ENCODE measurements around the gene VSIG10L.
A peak's percentile ranks its signal among the peaks of the same experiment; 100 is the strongest.

Gene VSIG10L

GRCh38 chr19:51341976-51342580 lies at the start of gene VSIG10L:
Gene VSIG10L (minus strand): TSS chr19:51342139. CDS start chr19:51342124, 15 bp downstream.
- no peak for DNase-seq

DNA sequence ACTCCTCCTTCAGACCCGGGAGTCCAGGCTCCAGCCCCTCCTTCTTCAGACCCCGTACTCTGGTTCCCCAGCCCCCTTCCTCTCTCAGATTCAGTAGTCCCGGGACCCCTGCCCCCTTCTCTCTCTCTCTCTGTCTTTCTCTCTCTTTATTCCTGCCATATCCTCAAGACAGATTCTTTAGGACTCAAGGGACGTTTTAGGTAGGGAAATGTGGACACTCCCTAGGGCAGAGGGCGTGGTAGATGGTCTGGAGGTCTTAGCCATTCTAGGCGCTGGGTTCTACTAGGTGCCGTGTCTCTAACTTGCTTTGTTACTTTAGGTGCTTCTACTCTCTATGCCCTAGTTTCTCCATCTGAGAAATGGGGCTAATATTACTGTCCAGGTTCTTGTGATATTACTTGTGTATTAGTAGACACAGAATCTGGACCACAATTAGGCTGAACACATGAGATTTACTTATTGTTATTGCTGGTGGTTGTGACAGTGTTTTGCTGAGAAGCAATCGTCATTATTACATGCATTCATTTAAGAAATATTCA lies 49.2 kb upstream of the VSIG10L start:
- DNase-seq = no peak

DNA sequence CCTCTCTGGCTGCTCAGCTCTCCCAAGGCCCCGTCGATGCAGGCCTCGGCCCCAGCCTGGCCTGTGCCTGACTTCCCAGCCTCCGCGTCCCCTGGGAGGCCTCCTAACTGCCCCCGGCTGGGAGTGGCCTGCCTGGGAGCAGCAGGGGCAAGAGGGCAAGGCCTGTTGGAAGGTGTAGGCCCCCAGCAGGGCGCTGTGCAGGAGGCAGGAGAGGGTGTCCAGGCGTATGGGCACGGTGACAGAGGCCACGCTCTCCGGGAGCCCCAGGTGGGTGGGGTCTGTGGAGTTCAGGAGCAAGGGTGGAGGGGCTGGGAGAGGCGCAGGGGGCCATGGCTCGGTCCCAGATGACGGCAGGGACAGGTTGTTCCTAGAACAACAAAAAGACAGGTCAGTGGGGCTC lies 47.2 kb upstream of the VSIG10L start:
- DNase-seq = no peak

DNA sequence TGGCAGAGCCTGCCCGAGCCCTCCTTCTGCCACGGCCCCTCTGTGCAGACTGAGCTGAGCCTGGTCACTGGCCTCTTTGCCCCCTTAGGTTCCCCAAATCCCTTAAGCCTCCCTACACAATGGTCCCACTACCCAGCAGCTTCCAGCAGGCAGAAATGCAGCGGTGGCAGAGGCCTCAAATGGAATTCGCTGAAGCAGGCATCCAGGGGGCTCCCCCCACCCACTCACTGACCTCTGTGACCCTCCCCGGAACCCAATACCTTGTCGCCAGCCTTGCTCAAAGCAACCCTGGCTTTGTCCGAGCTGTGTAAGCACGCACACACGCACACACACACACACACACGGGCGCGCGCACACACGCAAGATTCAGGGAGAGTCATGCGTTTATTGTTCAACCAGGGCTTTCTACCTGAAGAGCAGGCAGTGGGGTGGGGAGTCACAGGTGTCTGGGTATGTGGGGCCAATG lies 46.0 kb upstream of the VSIG10L start, which contains the start of gene LIM2:
Gene LIM2, minus strand, starts transcription at position 51 of the 466 bp plus-strand sequence. CDS start 531 bp downstream, outside the sequence.
- no peak for DNase-seq

DNA sequence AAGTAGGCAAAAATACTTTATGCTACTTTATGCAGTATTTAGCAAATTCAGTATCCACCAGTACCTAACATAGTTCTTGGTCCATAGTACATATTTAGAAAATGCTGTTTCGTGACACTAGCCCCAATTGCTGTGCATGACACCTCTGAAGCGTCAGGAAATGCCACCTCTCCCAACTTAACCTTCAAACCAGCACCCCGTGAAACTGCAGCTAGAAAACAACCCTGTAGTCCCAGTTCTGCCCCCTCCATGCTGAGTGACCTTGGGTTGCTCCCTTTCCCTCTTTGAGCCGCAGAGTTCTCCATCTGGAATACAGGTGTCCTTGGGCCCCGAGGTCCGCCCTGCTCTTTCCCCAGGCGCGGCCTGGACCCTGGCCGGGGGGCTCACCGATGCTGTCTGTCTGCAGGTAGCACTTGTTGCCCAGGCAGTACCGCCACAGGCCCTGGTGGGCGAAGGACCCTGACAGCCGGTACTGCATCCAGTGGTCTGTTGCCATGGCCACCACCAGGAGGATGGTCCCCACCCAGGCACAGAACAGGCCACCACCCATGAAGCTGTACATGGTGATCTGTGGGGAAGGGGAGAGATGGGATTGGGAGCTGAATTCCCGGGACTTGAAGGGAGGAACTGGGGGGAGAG lies 45.1 kb upstream of the VSIG10L start:
- no peak for DNase-seq

- DNase-seq = no peak
Measured at GRCh38 chr19:51382004-51382403, 40.1 kb upstream of the VSIG10L start.

GRCh38 chr19:51380379-51380778 lies 38.4 kb upstream of the VSIG10L start:
- no peak for DNase-seq

GRCh38 chr19:51377422-51377821 lies 35.5 kb upstream of the VSIG10L start:
- DNase-seq = no peak

DNA sequence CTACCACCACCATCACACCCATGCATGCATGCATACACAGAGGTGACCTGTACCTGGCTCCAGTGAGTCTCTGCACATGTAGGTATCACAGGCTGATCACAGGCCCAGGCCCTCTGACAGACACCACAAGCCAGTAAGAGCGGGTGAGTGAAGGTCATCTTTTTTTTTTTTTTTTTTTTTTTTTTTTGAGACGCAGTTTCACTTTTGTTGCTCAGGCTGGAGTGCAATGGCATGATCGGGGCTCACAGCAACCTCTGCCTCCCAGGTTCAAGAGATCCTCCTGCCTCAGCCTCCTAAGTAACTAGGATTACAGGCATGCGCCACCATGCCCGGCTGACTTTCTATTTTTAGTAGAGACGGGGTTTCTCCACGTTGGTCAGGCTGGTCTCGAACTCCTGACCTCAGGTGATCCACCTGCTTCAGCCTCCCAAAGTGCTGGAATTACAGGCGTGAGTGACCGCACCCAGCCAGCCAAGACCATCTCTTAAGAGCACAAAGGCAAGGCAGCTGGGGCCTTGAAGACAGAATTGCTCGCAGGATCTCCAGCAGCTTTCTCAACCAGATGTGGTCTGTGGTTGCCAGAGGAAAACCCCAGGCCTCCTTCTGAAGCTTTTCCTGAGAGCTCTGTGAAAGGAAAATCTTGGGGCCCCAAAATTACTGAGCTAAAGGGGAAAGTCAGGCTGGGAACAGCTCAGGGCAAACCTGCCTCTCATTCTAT lies 33.7 kb upstream of the VSIG10L start:
- no peak for DNase-seq

- DNase-seq = no peak
Measured at GRCh38 chr19:51372649-51373504, 30.9 kb upstream of the VSIG10L start, which contains the start of gene NKG7. Gene NKG7 (minus strand): TSS chr19:51372654. CDS start chr19:51372535, 119 bp downstream.

GRCh38 chr19:51372021-51372648 lies 30.2 kb upstream of the VSIG10L start:
- DNase-seq = no peak

GRCh38 chr19:51371186-51371690 lies 29.3 kb upstream of the VSIG10L start:
- DNase-seq = no peak

DNA sequence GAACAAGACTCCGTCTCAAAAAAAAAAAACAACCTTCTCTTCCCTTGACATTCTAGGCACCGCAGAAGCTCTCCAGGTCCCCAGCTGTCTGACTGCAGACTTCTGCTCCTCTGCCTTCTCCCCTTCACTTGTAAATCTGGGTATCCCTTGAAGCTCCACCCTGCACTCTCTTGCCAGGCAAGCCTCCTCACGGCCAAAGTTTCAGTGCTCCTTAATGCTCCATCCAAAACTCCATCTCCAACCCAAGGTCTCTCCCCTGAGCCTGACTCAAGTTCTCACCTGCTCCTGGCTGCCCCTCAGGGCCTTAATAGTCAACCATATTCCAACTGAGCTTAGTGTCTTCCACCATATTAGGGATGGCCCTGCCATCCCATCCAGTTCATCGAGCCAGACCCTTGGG lies 28.3 kb upstream of the VSIG10L start:
- no peak for DNase-seq

GRCh38 chr19:51368366-51369282 lies 26.7 kb upstream of the VSIG10L start, which contains the start of gene CLDND2:
Gene CLDND2 (minus strand): TSS chr19:51369003. CDS start chr19:51368577, 426 bp downstream.
- no peak for DNase-seq

DNA sequence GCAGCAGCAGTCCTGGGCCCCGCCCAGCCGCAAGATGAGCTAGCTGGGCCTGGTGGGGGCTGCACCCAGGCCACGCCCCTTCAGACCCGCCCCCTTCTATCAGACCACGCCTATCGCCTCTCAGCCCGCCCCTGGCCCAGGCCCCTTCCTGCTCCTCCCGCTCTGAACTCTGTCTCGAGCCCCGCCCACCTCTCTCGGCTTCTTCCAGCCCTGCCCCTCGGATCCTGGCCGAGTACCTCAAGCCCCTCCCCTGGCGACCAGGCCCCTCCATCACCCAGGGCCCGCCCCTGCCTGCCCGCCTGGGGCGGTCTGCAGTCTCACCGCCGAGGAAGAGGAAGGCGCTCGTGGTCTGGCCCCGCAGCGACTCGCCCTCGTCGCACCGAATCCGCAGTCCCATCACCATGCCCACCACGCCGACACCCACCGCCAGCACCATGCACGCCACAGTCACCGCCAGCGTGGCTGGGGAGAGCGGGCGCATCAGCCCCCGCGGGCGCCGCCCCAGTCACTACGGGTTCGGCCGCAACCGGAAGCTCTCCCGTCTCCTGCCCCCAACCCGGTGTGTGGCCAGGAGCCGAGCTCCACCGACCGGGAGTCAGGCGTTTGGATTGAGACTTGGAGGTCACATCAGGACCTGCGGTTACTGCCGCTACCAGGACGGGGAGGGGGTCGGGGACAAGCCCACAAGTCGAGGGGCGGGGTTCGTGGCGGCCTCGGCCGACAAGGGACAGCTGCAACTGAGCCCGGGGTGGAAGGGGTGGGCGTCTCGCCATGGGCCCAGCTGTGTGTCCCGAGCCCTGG lies 25.8 kb upstream of the VSIG10L start:
- DNase-seq = peak; percentile 97

DNA sequence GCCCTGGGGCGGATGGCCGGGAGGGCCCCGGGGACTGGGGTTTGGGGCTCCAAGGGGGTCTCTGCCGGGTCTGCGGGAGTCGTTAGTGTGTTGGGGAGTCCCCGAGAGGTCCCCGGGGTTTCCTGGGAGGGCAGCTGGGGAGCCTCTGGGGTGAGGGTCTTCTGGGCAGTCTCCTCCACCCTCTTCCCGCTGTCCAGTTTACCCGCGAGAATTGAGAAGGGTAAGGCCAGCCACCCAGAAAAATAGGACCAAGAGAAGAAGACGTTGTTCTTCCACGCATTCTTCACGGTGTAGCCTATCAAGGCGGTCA lies 25.3 kb upstream of the VSIG10L start:
- DNase-seq = no peak

GRCh38 chr19:51366389-51367254 lies 24.7 kb upstream of the VSIG10L start:
- peak; percentile 89 for DNase-seq

GRCh38 chr19:51365965-51366388 lies 24.0 kb upstream of the VSIG10L start, which contains the start of gene ETFB:
Gene ETFB (minus strand): TSS chr19:51366388. CDS start chr19:51366326, 62 bp downstream.
- no peak for DNase-seq
